ENCODE results near the gene FOXA1.

FOXA1 gene

DNA sequence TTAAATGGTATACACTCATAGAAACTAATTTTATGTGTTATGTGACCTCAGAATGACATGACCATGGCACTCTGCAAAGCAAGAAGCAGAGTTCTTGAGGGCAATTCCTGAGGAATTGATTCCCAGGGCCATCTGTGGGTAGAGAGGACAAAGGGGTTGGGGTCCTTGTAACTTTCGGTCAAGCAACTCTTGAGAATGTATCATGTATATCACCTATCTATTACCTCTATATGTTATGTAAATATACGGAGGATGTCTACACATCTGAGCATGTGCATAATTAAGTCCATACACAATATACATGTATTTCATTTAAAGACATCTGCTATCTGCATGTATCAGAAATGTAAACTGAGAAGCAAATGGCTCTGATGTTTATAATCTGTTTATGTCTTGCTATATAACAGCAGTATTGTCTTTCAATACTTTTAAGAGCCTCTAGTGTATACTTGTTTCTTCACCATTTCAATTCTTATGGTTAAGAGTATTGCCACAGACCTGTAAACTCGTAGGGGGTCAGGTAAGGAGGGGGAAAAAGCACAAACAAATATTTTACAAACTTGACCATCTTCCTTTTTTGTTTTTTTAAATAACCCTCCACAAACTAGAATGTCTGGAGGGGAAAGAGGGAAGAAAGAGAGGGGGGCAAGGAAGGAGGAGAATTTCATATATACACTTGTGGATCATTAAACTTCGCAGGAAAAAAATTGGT, 4.5 kb downstream of the FOXA1 start:
- FAIRE-seq (no peak), DNase-seq (ENCODE audit: insufficient read length, low spot score) (no peak)

- no peak for DNase-seq (ENCODE audit: insufficient read length, low spot score)
- no peak for FAIRE-seq
These were observed 5.2 kb downstream of the FOXA1 start for GRCh38 chr14:37589715-37590427.

DNA sequence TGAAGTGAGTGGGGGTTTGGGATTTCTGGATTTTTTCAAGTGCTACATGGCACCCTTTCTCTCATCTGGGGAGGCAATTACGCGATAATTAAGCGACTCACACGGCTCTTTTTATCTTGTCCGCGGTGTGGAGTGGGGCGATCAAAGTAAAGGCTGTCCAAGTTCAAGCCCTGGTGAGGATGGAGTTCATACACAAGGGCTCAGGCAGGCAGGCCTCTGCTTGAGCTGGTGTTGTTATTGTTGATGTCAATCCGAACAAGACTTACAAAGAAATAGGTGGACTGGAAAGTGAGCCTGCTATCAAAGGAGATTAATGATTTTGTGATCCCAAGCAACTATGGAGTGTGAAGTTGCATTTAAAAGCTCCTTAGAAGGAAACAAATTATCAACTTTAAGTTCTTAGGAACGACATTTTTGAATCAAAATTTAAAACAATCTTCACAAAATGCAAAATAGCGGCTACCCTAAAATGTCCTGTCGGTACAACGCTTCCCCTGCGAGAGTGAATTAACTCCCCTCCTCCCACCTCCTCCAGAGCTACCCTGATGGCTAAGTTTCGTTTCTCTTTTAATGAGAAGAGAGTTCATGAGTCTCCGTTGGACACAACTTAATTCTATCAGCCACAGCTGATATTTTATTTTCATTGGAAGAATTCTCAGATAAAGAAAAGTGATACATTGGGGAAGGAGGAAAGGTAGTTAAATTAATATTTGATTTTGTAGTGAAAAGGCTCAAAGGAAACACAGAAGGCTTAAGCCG, 5.9 kb downstream of the FOXA1 start:
- FAIRE-seq, result no peak
- no peak for DNase-seq (ENCODE audit: insufficient read length, low spot score)

- no peak for DNase-seq (ENCODE audit: insufficient read length, low spot score)
- FAIRE-seq, result no peak
These were observed 6.4 kb downstream of the FOXA1 start for GRCh38 chr14:37588667-37588955.

DNA sequence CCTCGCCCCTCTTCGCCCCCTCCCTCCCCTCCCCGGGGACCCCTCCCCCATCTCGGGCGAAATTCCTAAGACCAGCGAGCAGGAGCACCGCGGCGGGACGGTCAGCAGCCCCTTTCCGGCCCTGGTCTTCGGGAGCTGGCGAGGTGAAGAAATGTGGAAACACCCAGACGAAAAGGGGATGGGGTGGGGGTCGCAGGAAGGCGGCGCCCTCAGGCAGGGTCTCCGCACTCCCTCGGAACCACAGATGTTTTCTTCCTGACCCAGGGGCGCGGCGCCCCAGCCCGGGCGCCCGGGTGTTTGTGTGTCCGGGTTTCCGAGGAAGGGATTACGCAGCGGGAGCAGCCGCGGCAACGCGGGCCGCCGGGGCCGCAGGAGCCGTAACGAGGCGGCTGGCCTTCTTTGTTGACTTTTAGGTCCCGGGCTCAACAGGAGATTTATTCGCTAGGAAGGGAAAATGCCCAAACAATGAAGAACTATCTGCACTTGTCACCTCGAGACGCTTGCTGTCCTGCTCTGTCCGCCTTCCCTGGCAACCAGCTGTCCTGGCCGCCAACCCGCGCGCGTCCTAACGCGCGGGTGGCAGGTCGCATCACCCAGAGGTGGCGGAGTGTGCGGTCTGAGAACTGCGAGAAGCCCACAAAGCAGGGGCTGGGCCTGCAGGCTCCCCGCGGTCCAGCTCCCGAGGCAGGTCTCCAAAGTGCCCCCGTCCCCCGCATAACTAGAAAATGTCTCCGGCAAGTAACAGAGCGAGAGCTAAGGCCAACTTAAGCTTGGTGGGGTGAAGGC, 7.0 kb downstream of the FOXA1 start:
- DNase-seq (ENCODE audit: insufficient read length, low spot score) (no peak), FAIRE-seq (no peak)

GRCh38 chr14:37587131-37587803, 7.8 kb downstream of the FOXA1 start:
- DNase-seq (ENCODE audit: insufficient read length, low spot score) (no peak), FAIRE-seq (no peak)

- FAIRE-seq, result no peak
- no peak for DNase-seq (ENCODE audit: insufficient read length, low spot score)
These were observed 8.3 kb downstream of the FOXA1 start for GRCh38 chr14:37586797-37587130.

DNA sequence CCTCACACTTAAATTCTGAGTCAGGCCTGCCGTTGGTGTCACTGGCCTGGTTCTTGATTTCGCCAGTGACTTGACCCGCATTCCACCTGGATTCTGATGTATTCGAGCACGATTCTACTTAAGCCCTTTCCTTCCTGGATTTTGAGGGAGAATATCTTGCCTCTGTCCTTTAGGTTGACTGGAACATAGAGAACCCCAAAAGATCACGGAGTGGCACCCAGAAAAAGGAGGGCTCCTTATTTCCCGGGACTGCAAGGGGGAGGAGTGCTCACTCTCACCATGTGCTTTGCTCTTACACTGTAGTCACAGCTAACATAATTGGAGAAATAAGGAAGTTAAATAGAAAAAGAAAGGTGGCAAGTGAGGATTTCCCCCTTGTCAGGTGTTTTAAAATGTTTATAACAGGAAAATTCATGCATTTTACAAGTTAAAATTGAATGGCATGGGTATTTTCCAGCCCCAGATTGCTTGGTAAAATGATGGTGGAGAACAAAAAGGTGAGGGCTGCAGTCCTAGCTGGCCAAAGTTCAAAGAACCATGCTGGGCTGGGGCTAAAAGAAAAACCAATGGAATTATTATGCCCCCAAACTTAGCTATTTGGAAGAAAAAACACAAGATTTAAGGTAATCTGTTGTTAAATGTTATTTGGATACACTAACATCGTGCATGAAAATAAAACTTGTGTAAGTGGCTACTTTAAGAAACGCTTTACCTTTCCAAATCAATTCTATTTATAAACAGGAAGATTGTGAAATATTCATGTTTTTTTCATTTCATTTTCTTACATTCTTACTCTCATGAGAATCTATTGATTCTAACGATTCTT, 8.9 kb downstream of the FOXA1 start:
- no peak for FAIRE-seq
- no peak for DNase-seq (ENCODE audit: insufficient read length, low spot score)

- no peak for DNase-seq (ENCODE audit: insufficient read length, low spot score)
These were observed 9.9 kb downstream of the FOXA1 start for GRCh38 chr14:37585101-37585511.

DNA sequence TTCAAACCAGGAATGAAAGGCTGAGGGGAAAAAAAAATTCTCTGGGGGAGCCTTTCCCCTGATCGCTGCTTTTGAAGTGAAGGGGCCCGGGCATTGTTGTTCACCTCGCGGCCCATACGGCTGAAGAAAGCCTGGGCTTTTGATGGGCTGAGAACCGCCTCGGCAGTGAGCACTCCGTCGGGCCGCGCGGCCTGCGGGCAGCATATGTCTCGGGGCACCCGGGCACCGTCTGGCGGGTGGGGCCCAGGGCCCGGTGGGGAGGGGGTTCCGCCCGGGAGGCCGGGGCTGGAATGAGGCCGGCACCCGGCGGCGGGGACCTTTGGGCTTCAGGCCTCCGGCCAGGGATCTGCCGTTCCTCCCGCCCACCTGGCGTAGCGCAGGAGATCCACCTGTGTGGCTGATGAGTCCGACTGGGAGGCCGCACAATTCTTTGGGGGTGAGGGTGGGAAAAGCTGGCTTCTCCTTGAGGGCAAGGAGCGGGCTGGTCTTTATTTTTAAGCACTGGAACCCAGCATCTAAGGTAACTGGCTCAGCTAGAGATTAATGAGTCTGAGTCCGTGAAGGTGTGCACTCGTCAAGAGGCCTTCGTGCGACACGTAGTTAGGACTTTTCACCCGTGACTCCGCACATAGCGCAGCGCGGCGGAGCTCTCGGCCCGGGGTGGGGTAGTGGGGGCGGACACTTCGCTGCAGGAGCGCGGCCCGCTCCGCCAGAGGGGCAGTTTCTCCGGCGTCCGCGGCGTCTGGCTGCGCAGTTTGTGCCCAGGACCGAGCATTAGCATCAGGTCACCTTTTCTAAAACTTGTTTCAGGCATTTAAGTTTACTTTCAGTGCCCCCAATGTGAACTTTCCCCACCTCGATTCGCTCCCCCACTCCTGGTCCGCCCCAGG, 10.6 kb downstream of the FOXA1 start:
- DNase-seq (ENCODE audit: insufficient read length, low spot score), result no peak
- FAIRE-seq, result no peak

More at GRCh38 chr14:37585101-37585511, 9.9 kb downstream of the FOXA1 start:
- no peak for FAIRE-seq

DNA sequence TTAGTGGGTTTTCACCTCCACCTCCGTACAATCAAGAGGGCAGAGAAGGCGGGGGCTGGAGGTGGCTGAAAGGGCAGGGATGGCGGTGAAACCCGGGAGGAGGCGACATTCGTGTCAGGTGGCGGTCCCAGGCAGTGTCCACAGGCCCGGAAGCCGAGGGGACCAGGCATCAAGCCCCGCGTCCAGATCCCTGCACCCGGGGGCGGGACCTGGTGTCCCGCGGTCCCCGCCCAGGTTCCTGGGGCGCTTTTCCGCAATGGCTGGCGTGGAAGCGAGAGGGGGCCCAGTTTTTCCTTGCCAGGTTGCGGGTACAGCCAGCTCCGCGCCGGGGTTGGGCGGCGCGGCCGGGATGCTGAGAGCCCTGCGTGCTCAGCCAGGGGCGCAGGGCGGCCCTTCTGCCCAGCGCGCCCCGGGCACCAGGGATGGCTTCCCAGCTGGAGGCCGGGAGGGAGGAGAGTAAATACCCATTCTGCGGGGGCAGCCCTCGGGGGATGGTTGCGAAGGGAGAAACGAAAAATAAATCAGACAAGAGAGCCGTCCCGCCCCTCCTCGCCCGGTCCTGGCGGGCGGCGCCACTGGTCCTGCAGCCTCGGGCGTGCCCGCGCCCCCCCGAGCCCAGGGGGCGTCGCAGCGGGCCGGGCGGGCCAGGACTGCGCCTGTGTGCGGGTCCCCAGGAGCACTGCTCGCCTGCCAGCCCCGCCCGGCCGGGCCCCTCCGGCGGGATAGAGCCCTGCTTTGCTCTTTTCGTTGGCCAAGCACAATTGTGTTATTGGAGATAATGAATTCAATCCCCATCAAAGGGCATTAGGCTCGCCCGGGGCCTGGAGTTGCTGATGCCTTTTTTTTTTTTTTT, 11.5 kb downstream of the FOXA1 start:
- DNase-seq (ENCODE audit: insufficient read length, low spot score) (no peak), FAIRE-seq (no peak)

DNA sequence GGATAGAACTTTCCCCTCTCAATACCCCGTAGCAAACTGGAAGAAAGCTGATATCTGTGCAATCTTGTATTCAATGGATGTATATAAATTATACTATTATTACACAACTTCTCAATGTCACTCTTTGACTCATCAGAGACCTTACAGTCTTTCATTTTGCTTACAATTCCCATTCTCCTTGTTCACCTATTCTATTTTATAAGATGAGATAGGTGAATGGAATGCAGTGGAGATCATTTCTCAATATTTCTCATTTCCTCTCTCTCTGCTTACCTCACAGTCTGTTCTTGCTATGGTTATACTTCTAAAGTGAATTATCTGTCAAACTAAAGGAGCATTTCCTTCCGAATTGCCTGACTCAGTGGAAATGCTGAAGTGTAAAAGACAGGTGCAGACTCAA, 14.9 kb downstream of the FOXA1 start:
- no peak for DNase-seq (ENCODE audit: insufficient read length, low spot score)
- no peak for FAIRE-seq

GRCh38 chr14:37579274-37579673, 15.8 kb downstream of the FOXA1 start:
- no peak for DNase-seq (ENCODE audit: insufficient read length, low spot score)
- FAIRE-seq, result no peak

DNA sequence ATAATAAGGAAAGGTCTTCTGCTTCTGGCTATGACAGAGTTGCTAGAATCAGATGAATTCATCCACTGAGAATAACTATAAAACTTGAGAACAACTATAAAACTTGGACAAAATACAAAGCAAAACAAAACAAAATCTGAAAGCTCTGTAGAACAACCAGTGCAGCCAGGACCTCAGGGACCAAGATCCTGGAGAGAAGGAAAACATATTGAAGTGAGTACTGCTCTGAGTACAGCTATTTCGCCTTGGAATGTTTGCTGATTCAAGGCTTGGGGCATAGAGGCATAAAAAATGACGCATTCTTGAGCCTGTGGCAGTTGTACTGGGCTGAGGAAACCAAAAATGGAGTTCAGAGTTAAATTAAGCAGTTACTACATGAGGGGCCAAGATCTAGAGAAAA, 21.7 kb downstream of the FOXA1 start:
- FAIRE-seq, result no peak
- no peak for DNase-seq (ENCODE audit: insufficient read length, low spot score)

GRCh38 chr14:37571391-37571790, 23.7 kb downstream of the FOXA1 start:
- FAIRE-seq, result no peak
- no peak for DNase-seq (ENCODE audit: insufficient read length, low spot score)

DNA sequence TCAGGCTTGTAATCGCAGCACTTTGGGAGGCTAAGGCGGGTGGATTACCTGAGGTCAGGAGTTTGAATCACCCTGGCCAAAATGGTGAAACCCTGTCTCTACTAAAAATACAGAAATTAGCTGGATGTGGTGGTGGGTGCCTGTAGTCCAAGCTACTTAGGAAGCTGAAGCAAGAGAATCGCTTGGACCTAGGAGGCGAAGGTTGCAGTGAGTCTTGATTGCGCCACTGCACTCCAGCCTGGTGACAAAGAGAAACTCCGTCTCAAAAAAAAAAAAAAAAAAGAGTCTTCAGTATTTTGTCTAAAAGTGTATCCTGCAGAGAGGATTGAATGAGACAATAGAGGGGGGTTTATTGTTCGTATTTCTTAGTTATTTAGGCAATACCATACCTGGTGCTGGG, 25.3 kb downstream of the FOXA1 start:
- DNase-seq (ENCODE audit: insufficient read length, low spot score), result no peak
- no peak for FAIRE-seq

- no peak for FAIRE-seq
- DNase-seq (ENCODE audit: insufficient read length, low spot score), result no peak
These were observed 28.2 kb downstream of the FOXA1 start for GRCh38 chr14:37566811-37567371.

DNA sequence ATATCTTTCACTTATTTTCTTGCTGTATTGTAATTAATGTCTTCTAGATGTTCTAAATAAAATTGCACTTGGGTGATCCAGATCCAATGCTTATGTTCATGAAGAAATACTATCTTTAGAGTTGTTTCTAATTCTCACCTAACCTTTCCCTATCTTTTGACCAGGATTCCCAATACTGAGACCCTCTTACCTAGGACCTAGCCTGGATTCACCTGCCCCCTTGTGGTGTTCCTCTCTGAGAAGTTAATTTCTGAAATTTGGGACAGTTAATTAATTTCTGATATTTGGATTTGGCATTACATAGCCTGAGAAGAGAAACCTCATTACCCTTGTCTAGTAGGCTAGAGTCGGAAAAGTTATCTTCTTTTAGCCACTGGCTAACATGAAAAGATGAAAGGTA, 29.5 kb downstream of the FOXA1 start:
- no peak for FAIRE-seq
- no peak for DNase-seq (ENCODE audit: insufficient read length, low spot score)
